ENCODE measurements around the gene FYN. TPM values are rescaled to one million over a fixed set of nuclear protein-coding genes. Genes with fewer than 3 reads are reported as not detected.

The FYN gene
- total and polyA plus RNA-seq, 2 of the 8 experiments (the other 6 are each of a cell fraction or from before 2014, with no cell fraction given) = 46.8 to 97.2 TPM

- TF ChIP-seq CHD7 (IDR thresholded peaks at IDR 0.05; ENCODE audit: insufficient replicate concordance, low read length) (no peak), CEBPB (IDR thresholded peaks at IDR 0.05; ENCODE audit: low read depth, low read length) (no peak), KDM5A (IDR thresholded peaks at IDR 0.05; ENCODE audit: low read length) (no peak), MAX (IDR thresholded peaks at IDR 0.05) (no peak), SIN3A (conservative IDR thresholded peaks at IDR 0.05 in 1 of 2, IDR thresholded peaks at IDR 0.05 in 1 of 2; ENCODE audit: low read depth in 1 of 2, low read length in 2 of 2) (no peak), JUND (IDR thresholded peaks at IDR 0.05; ENCODE audit: low read length) (no peak), SIX5 (IDR thresholded peaks at IDR 0.05; ENCODE audit: low read depth, low read length) (no peak), POU5F1 (IDR thresholded peaks at IDR 0.05; ENCODE audit: low read depth, low read length) (no peak), NRF1 (IDR thresholded peaks at IDR 0.05; ENCODE audit: low read depth, low read length) (no peak)
Measured at GRCh38 chr6:111894951-111895350, 21.7 kb upstream of the FYN start (continued).
